Measurements from ENCODE around the gene SLU7.

DNA sequence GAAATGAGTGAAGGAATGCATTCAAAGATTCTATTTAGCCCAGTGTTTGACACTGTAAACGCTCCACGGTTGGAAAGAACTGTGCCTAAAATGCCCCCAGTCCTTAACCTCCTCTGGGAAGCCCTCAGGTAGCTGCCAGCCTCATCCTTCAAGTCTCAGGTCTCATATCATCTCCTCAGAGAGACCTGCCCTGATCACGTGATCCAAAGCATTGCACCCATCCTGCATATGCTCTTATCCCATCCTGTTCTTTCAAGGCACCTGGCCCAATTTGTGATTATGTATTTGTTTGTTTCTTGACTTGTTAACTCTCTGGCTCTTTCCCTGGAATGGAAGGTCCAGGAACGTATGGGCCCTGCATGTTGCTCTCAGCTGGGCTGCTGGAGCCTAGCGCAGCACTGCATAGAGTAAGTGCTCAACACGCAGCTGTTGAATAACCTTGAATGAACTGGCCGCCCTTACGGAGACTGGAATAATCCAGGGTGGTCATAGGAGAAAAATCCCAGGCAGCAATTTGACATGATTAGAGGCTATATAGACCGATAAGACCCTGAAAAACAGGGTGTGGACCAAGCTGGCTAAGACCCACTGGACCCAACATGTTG, 57.2 kb downstream of the SLU7 start:
- TF ChIP-seq, protein P1, sequence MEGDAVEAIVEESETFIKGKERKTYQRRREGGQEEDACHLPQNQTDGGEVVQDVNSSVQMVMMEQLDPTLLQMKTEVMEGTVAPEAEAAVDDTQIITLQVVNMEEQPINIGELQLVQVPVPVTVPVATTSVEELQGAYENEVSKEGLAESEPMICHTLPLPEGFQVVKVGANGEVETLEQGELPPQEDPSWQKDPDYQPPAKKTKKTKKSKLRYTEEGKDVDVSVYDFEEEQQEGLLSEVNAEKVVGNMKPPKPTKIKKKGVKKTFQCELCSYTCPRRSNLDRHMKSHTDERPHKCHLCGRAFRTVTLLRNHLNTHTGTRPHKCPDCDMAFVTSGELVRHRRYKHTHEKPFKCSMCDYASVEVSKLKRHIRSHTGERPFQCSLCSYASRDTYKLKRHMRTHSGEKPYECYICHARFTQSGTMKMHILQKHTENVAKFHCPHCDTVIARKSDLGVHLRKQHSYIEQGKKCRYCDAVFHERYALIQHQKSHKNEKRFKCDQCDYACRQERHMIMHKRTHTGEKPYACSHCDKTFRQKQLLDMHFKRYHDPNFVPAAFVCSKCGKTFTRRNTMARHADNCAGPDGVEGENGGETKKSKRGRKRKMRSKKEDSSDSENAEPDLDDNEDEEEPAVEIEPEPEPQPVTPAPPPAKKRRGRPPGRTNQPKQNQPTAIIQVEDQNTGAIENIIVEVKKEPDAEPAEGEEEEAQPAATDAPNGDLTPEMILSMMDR (IDR thresholded peaks at IDR 0.05; ENCODE audit: borderline replicate concordance, extremely low read depth, low read length, poor library complexity, severe bottlenecking), result no peak
- TF ChIP-seq EZH2 (IDR thresholded peaks at IDR 0.05; ENCODE audit: borderline replicate concordance, low read depth, low read length, severe bottlenecking), result no peak
